GM19452 (cell line): ENCODE measurements around the gene SEMA4D.
"Not testable (repeated sequence)": the region's sequence is repeated elsewhere in the genome, so short reads cannot be mapped to it uniquely, and the experiment has no call there.

ENCODE experiments used
- ATAC-seq: cut with Tn5 transposase; IDR thresholded peaks from one replicate; pipeline ENCODE4 v1.9.1; 2021; ENCODE audit not compliant: unreplicated experiment

Gene SEMA4D

GRCh38 chr9:89359751-89360261 is 138.1 kb downstream of the SEMA4D start:
- no peak for ATAC-seq

DNA sequence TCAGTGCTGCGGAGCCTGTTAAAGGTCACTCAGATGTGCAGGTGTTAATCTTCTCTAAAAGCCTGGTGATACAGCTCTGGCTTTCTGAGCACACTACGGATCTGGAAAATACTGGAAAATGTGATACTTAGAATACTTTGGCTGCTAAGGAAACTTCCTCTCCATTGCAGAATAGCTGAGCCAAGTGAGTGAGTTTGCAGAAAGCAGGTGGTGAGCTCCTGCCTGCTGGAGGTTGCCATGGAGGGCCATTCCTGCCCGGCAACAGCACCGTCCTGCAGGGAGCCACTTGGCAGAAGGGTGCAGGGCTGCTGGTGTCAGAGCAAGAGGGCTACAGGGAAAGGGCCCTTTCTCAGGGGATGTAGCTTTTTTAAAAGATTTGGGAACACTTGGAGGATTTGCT is 138.9 kb downstream of the SEMA4D start:
- no peak for ATAC-seq

DNA sequence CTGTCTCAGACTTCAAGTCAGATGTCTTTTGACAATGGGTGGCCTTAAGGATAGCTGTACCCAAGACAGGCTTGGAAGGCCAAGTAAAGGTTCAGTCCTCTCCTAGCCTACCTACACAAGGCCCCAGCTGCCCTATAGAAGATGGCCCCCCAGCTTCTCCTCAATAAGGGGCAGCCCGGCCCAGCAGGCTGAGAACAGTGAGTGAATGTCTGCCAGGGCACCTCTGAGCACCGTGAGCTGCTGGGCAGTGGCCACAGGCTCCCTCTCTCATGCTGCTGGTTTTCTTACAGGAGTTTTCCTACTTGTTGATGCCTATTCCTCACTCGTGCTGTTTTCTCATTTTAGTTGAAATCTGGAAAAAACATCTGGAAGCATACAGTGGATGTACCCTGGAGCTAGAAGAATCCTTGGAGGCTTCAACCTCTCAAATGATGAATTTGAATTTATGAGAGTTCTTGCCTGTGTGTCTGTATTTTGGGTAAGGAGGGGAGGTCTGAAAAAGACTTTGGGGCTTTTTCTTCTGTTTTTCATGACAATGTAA is 139.5 kb downstream of the SEMA4D start:
- ATAC-seq, result no peak

- no peak for ATAC-seq
Observed at GRCh38 chr9:89357331-89358197, 140.3 kb downstream of the SEMA4D start.

DNA sequence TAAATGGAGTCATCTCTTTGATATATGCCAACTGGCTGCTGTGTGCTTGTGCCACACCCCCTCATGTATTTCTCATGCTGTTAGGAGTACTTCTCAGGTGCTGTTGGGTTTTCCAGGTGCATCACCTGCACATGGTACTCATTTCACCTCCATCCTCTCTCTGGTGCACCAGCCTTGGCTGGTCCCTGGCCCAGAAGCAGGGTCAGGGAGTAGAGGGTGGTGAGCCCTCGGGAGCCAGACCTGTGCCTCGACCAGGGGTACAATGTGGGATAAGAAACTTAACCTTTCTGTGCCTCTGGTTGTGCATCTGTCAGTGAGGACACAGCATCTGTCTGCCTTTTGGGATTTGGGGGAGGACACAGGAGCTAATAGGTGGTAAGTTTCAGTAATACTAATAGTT is 141.1 kb downstream of the SEMA4D start:
- ATAC-seq, result no peak

GRCh38 chr9:89354471-89354870 is 143.4 kb downstream of the SEMA4D start:
- ATAC-seq, result no peak

GRCh38 chr9:89353989-89354388 is 143.9 kb downstream of the SEMA4D start:
- ATAC-seq, result no peak

DNA sequence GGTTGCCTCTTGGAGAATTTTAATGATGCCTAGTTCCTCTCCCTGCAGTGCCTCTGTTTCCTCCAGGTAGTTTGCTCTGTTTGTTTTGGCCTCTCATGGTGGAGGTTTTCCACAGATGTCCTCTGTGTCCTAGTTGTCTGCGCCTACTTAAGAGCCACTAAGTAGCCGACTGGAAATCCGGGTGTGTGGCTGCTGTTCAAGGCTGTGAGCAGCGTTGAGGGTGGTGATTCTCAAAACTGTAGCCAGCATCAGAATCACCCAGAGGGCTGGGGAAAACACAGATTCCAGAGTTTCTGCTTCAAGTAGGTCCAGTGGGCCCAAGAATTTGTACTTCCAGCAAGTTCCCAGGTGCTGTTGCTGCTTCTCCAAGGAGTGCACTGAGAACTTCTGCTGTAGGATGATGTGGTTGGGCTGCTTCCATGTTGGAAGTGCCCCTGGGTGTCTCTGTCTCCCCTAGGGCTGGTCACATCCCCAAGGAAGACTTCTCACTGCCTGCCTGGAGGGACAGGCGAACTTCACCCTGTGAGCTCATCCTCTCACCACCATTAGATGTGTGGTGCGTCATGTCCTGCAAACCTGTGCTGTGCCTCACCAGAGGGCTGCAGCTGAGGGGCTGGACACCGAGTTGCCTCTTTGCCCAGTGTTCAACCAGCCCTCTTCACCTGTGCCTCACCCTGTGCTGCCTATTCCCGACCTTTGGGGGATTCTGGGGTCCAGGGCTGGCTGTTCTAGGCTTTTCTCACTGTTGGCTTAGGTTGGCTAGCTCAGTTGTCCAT is 144.9 kb downstream of the SEMA4D start:
- ATAC-seq, result no peak

DNA sequence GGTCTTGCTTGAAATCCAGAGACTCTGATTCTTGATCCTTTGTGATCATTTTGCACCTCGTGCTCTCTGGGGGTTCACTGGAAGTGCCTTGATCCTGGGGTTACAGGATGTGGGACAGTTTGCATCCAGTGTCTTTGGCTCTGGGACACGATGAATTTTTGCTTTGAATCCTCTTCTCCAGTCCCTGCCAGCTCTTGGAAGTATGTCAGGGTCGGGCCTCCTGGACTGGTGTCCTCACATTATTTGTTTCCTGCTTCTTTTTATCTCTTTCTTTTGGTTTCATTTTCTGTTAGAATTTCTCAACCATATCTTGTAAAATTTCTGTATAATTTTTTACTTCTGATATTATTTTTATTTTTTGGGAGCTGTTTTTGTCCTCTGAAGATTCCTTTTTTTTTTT is 145.5 kb downstream of the SEMA4D start:
- ATAC-seq, result no peak

GRCh38 chr9:89351584-89352300 is 146.2 kb downstream of the SEMA4D start:
- ATAC-seq, result no peak

DNA sequence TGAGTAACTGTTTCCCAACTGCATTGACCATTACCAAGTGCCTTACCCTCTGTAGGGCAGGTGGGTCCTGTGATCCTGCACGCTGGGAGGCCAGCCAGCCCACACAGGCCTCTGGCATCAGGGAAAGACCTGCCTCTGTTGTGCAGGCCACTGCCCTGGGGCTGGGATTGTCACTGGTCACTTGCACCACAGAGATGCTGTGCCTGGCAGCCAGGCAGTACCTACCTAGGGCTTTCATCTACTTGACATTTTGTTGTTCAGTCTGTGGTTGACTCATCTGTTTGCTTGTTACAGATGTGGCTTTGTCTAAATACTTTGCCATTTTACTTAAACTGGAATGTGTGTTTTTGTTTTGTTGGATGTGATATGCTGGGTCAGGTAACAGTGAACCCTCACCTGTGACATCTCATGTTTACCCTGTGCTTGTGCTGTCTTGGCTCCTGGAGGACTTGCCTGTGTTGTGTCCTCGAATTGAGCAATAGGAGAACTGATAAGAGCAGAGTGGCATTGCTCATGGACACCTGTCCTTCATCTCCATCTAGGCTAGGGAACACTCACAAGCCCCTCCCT is 146.8 kb downstream of the SEMA4D start:
- no peak for ATAC-seq

DNA sequence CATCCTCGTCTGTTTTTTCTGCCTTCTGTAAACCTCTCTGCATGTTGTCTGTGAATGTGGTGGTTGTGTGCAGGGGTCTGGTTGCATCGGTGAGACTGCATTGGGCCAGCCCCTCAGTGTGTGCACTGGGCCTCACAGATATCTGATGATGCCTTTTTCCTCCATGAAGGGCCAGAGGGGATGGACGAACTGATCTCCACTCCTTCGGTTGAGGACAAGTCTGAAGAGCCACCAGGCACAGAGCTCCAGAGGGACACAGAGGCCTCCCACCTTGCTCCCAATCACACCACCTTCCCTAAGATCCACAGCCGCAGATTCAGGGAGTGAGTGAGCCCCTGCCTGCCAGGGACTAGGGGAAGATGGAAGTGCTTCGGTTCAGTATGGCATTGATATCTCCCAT is 148.3 kb downstream of the SEMA4D start:
- no peak for ATAC-seq

DNA sequence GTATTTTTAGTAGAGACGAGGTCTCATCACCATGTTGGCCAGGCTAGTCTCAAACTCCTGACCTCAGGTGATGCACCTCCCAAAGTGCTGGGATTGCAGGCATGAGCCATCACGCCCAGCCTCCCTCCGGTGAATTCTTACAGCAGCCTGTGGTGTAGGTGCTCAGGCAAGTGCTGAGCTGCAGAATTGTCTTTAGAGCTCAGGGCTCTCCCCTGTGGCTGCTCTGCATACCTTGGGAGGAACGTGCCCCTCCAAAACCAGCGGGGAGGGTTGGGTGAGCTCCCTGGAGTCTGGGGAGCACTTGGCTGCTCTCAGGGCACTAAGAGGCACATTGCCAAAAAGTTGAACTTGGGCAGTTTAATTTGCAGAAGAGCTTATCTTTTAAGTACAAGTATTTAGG is 150.3 kb downstream of the SEMA4D start:
- no peak for ATAC-seq

- no peak for ATAC-seq
Observed at GRCh38 chr9:89346696-89347095, 151.2 kb downstream of the SEMA4D start.

DNA sequence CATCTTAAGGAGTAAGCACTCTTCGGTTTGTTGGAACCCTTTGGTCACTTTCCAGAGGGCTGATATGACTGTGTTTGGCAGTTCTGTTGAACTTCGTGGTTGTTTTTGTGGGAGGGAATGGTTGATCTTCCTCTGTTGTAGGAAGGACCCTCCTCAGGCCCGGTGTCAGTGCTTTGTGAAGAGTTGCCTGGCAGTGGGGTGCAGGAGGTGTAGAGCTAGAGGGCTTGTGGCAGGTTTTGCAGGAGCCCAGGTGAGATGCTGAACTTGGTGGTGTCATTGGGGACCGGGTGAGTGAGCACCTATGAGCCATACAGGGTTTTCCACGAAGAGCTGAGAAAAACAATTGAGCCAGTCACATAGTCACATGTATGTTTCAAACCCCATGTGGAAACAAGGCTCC is 152.4 kb downstream of the SEMA4D start:
- ATAC-seq, result no peak

DNA sequence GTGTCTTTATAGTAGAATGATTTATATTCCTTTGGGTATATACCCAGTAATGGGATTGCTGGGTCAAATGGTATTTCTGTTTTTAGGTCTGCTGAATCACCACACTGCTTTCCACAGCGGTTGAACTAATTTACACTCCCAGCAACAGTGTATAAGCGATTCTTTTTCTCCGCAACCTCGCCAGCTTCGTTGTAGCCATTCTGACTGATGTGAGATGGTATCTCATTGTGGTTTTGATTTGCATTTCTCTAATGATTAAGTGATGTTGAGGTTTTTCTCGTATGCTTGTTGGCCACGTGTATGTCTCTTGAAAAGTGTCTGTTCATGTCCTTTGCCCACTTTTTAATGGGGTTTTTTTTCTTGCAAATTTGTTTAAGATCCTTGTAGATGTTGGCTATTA is 154.1 kb downstream of the SEMA4D start:
- ATAC-seq, result not testable (repeated sequence)

DNA sequence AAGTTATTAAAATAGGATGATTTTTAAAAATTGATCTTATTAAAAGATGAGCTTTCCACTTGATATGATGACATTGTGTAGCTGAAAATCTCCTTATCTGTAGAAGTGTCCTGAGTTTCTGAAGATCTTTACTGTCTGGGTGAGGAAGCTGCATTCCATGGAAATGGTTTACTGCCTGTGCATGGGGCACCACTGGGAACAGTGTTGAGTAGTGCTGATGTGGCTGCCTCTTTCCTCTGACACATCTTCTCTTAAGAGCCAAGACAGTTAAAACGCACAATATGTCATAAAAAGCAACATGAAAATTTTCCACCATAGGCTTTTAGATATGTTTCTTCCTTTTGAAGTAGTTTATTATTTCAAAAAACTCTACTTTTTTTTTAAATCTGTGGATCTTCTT is 155.0 kb downstream of the SEMA4D start:
- no peak for ATAC-seq

GRCh38 chr9:89342213-89342612 is 155.7 kb downstream of the SEMA4D start:
- no peak for ATAC-seq

- ATAC-seq, result no peak
Observed at GRCh38 chr9:89340332-89340731, 157.6 kb downstream of the SEMA4D start.

DNA sequence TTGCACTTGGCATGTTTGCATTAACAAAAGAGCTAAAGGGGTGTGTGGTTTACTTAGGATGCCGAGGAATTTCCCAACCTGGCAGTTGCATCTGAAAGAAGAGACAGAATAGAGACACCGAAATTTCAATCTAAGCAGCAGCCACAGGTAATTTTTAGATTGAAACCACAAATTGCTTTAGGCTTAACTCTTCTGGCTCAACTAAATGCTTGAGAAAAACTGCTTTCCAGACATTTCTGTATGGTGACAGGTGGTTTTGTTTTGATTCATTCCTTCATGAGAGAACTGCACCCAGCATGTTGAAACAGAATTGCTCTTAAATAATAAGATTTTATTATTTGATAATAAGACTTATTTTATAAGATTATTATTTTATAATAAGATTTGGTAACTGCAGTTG is 158.1 kb downstream of the SEMA4D start:
- ATAC-seq, result no peak

GRCh38 chr9:89330513-89330912 is 167.4 kb downstream of the SEMA4D start:
- no peak for ATAC-seq
